ENCODE data around the gene HOXA1.
"Not testable (repeated sequence)": the region's sequence is repeated elsewhere in the genome, so short reads cannot be mapped to it uniquely, and the experiment has no call there.

The HOXA1 gene

DNA sequence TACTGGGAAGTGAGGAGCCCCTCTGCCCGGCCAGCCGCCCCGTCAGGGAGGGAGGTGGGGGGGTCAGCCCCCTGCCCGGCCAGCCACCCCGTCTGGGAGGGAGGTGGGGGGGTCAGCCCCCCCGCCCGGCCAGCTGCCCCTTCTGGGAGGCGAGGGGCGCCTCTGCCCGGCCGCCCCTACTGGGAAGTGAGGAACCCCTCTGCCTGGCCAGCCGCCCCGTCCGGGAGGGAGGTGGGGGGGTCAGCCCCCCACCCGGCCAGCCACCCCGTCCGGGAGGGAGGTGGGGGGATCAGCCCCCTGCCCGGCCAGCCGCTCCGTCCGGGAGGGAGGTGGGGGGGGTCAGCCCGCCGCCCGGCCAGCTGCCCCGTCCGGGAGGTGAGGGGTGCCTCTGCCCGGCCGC lies 50.7 kb downstream of the HOXA1 start:
- H3K27me3 ChIP-seq (replicated peaks; ENCODE audit: control insufficient read depth, insufficient read depth, low read length, poor library complexity, severe bottlenecking); H3K4me3 ChIP-seq (ENCODE audit: insufficient read depth, low read depth, low read length, poor library complexity, severe bottlenecking); H3K9me3 ChIP-seq (ENCODE audit: control insufficient read depth, low read length); DNase-seq; H3K4me1 ChIP-seq (ENCODE audit: control insufficient read depth, insufficient read depth, low read length, poor library complexity, severe bottlenecking); H3K27ac ChIP-seq (ENCODE audit: insufficient read depth, low read length, poor library complexity, severe bottlenecking); H3K36me3 ChIP-seq (ENCODE audit: control insufficient read depth, insufficient read depth, low read length): not testable (repeated sequence)

Data from effector memory CD4-positive, alpha-beta T cell (primary cell).